NCI-H510A (cell line): ENCODE results near the gene CUX1.

Experiments
- DNase-seq: peaks from one replicate; lab custom pipeline; 2025; lab: John Stamatoyannopoulos, UW

Gene CUX1

DNA sequence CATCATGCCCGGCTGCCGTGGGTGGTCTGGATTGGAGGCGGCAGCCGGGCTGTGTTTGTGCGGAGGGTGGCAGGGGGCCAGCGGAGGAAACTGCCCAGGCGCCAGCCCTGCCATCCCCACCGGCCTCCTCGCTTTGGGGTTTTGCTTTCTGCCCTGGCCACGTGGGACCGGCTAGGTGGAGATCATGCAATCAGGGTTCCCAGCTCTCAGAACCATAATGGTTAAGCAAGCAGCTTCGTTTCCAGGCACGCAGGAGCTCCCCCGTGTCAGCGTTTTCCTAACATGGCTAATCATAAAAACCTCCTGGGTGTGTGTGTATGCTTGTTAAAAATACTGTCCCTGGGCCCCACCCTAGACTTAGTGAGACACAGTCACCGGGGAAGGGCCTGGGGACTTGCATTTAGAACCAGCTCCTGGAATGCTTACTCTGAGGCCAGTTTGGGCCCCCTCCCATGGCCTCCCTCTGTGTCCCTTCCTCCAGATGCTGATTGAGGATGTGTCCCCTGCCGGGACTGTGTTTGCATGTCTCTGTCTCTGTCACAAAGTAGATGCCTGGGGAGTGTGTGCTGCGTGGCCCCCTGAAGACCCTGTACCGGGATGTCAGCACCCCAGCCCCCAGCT is 119.3 kb downstream of the CUX1 start:
- DNase-seq = no peak

DNA sequence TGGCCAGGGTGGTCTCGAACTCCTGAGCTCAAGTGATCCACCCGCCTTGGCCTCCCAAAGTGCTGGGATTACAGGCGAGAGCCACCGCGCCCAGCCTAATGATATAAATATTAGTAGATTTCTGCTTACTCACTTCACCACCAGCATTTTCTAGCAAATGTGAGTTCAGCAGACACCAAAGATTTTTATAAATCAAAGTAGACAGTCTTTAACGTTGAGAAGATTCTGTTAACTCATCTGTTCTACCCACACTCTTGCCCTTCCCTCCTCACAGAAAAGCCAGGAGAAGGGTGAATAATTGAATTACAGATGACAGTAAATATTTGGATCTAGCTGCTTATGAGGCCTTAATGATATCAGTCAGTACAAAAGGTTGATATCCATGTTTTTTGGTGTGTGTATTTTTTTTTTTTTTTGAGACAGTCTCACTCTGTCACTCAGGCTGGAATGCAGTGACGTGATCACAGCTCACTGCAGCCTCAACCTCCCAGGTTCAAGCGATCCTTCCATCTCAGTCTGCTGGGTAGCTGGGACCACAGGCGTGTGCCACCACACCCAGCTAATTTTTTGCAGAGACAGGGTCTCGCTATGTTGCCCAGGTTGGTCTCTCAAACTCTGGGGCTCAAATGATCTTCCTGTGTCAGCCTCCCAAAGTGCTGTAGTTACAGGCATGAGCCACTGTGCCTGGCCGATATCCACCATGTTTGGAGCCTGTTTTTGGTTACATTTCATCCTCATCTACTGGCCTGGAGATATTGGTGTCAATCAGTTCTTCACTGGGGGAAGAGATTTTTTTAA is 120.5 kb downstream of the CUX1 start:
- DNase-seq = no peak

DNA sequence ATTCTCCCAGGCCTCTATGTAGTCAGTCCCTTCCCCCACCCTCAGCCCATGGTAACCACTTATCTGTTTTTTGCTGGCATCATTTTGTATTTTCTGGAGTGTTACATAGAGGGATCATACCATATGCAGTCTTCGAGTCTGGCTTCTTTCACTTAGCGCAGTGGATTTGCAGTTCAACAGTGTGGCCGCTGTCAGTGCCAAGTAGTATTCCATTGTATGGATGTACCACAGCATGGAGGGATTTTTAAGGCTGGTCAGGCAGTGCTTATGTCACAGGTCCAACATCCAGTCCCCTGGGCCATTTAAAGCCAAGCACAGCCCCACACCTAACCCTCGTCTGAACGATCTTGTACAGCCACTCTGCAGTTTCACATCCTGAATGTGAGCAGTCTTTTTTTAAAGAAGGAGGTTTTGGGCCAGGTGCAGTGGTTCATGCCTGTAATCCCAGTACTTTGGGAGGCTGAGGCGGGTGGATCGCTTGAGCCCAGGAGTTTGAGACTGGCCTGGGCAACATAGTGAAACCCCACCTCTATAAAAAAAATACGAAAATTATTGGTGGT is 121.8 kb downstream of the CUX1 start:
- no peak for DNase-seq

DNA sequence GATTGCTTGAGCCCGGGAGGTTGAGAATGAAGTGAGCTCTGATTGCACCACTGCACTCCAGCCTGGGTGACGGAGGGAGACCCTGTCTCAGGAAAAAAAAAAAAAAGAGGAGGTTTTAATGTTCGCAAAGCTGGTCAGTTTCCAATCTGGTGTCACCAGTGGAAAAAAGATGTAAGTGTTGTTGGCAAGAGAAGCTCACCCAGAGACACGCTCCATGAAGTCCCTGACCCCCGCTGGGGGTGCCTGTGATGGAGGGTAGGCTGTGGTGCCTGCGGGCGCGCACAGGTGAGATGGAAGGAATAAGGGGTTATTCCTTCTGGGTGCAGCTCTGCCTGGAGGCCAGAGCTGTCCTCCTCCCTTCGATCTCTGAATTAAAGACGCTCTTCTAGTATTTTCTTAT is 122.7 kb downstream of the CUX1 start:
- DNase-seq = no peak

DNA sequence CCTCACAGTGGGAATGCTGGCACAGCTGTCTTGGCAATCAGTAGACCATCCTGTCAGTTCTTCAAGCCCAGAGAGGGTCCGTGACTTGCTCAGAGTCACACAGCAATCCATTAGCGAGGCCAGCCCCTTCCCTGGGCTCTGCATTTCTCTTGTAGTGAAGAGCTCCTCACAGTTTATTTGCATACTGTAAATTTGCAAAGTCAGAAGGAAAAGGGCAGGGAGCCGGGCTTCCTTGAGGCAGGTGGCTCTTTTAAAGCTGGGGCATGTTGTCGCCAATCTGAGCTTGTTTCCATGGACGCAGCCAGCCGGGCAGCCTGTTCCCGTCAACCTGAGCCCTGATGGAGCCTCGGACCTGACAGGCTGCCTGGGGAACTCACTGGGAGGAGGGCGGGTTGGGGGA is 123.4 kb downstream of the CUX1 start:
- DNase-seq = no peak

DNA sequence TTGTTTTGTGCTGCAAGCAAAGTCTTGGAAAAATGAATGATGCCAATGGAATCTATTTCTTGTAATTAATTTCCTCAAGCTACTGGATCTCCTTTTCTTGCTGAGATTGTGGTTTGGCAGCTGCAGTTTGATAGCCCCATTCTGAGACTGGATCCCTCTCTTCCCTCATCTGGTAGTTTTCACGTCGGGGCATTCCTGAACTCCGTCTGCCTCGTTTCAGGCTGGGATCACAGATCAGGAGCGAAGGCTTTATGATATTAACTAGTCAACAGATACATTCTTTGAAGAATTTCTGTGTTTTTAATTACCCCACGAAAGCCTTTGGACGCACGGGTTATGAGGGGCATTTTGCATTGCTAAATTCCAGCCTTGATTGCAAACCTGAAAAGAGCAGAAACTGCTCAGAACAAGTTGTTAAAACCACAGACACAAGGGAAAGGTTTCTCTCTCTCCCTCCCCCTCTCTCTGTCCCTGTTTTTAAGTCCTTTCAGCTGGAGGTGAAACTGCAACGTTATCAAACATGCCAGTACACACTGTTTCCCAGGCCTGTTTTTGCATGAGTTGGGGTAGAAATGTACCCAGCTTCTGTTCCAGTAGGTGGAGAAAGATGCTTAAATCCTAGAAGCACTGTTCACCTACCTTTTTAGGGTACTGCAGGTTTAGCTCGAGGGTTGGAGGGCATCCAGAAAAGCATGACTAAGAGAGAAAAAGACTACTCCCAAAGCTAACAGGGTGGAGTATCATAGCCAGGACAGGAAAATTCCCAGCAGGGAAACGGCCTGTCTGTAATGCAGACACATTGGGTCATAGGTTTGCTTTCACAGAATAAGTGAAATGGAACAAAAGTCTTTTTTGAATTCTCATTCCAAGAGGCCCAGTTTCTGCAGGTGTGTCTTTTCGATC is 124.3 kb downstream of the CUX1 start:
- no peak for DNase-seq

DNA sequence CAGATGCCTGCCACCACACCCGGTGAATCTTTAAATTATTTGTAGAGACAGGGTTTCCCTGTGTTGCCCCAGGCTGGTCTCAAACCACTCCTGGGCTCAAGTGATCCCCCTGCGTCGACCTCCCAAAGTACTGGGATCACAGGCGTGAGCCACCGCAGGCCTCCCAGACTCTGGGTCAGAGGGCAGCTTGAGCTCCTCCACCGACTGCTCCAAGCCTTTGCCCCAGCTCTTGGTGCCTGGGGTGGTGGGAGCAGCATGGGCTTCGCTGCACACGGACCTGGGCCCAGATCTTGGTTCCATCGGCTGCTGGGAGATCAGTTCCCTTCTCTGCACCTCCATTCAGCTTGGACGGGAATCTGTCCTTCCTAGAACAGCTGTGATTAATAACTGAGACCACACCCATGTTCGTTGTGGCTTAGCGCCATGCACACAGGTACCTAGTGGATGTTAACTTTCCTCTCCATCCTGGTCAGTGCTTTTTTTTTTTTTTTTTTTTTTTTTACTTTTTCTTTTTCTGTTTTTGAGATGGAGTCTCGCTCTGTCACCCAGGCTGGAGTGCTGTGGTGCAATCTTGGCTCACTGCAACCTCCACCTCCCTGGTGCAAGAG is 125.3 kb downstream of the CUX1 start:
- DNase-seq = no peak

DNA sequence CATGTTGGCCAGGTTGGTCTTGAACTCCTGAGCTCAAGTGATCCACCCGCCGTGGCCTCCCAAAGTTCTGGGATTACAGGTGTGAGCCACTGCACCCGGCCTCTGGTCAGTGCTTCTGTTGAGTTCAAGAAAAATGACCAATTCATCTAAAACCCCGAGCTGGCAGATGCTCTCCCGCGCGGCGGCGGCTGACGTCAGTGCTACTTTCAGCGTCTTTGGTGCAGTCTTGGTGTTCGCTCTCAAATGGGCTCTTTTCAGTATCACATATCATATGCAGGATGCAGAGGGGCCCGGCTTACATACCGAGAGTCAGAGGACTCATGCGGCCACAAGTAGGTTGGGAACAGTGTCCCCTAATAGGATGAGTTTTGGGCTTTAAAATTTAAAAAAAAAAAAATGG is 125.9 kb downstream of the CUX1 start:
- DNase-seq = no peak

DNA sequence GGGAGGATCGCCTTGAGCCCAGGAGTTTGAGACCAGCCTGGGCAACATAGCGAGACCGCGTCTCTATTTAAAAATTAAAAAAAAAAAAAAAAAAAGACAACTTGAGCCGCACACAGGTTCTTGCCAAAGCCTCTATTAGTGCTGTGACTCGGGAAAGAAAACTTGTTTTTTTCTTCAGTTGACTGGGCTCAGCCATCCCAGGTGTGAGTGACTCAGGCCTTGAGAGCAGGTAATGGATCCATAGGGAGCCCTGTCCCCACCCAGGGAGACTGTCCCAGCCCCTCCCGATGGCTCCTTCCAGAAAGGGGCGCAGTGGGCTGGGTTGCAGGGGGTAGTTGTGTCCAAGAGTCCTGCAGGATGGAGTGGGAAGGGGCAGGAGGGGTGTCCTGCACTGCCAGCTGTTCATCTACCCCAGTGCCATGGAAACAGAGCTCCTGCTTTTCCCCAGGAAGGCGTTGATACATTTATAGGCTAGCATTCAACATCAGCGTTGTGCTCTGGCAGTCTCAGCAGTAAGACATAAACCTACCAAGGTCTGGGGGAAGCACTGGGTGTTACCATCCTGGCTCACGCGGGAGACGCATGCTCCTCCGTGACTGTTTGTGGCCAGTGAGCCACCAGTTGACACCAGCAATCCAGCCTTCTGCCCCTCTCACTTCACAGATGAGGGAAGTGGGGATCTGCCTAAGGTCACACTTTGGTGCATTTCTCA is 126.6 kb downstream of the CUX1 start:
- DNase-seq = no peak

DNA sequence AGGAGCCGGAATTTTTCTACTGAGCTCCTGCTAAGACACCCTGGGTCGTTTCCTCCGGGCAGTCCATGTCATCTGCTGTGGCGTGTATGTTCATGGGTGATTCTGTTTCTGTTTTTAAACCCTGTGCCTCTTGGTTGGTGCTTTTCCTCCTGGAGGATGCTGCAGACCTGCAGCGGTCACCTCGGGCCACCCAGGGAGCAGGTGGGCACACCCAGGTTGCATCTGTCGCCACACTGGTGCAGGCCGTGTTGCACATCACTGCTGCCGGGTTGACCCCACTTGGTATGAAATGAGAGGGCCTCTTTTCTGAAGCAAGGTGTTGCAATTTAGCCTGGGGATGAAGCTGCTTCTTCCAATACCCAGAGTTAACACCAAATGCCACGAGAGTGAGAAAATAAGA is 127.2 kb downstream of the CUX1 start:
- DNase-seq = no peak

DNA sequence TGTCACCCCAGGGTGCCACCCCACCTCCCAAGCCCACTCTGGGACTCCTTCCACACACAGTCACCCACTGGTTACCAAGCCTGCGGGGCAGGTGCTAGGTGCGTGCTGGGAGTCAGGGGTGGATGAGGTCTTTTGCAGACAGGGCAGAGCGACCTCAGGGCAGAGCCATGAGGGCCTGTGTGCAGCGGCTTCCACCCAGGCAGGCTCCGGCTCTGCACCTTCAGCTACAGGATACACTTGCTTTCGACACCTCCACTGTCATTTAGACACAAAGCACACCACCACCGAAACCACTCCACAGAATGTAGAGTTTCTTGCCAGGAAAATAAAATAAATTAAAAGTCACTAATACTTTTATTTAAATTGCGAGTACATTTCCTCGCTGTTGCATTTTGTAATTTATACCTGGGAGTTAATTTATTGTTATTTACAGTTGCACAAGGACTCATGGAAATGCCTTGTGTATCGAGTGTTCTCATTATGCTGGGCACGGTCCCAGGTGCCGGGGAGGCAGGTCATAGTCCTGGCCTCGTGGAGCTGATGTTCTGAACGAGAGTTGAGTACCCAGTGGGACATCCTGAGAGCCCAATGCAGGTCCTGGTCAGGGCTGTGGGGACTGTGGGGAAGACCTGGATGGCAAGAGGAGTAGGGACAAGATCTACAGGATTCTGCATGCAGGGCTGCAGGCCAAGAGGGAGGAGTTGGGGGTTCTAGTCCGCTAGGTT is 127.8 kb downstream of the CUX1 start:
- no peak for DNase-seq

DNA sequence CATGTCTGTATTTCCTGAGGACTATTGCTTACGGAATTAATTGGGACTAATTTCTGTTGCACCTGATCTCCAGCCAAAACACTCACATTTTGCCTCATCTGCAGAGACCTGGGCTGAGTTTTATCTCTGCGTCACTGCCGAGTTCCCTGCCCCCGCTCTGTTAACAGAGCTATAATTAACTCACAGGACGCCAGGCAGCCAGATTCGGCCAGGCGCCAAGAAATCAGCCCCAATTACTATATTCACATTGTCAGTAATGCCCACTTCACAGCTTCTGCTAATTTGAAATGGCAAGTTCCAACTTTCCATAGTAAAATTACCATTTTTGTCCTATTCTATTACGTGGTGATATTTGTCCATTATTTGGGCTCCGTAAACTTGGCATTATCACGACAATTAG is 130.5 kb downstream of the CUX1 start:
- DNase-seq = no peak

DNA sequence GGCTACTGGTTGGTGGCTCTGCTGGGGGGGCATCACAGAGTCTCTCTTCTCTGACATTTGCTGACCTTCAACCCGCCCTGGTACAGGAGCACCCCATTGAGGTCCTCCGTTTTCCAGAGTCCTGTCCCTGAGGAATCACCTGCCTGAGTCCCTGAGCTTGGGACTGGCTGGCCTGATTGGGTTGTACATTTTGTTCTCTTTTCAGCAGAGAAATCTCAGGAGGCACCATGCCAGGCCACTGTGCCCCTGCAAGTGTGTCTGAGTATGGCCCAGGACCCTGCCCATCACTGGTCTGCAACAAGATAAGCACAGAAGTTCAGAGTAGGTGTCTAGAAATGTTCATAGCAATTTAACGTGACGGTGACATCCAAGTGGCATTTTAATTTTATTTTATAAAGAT is 131.2 kb downstream of the CUX1 start:
- DNase-seq = no peak

DNA sequence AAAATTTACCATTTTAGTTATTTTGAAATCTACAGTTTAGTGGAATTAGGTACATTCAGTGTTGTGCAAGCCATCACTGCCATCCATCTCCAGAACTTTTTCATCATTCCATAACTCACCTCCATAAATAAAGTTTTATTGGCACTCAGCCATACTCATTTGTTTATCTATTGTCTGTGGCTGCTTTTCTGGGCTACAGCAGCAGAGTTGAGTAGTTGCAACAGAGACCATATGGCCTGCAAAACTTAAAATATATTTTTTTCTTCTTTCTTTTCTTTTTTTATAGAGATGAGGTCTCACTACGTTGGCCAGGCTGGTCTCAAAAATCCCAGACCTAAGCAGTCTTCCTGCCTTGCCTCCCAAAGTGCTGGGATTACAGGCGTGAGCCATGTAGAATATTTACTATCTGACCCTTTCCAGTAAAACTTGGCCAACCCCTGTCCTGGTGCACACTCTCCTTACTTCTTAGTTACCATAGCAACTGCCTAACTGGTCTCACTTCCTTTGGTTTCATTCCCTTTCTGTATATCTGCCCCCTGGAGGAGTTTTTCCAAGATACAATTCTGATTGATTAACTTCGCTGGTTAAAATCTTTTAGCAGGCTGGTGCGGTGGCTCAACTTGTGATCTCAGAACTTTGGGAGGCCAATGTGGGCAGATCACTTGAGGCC is 133.2 kb downstream of the CUX1 start:
- DNase-seq = no peak

DNA sequence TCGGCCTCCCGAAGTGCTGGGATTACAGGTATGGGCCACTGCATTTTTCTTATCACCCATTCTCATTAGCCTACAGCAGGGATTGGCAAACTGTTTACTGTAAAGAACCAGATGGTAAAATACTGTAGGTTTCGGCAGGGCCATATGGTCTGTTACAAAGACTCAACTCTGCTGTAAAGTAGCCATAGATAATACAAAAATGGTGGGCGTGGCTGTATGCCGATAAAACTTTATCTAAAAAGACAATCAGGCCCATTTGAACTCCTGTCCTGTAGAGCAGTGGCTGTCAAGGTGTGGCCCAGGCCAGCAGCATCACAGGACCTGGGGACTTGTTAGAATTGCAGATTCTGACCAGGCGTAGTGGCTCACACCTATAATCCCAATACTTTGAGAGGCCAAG is 134.3 kb downstream of the CUX1 start:
- no peak for DNase-seq

DNA sequence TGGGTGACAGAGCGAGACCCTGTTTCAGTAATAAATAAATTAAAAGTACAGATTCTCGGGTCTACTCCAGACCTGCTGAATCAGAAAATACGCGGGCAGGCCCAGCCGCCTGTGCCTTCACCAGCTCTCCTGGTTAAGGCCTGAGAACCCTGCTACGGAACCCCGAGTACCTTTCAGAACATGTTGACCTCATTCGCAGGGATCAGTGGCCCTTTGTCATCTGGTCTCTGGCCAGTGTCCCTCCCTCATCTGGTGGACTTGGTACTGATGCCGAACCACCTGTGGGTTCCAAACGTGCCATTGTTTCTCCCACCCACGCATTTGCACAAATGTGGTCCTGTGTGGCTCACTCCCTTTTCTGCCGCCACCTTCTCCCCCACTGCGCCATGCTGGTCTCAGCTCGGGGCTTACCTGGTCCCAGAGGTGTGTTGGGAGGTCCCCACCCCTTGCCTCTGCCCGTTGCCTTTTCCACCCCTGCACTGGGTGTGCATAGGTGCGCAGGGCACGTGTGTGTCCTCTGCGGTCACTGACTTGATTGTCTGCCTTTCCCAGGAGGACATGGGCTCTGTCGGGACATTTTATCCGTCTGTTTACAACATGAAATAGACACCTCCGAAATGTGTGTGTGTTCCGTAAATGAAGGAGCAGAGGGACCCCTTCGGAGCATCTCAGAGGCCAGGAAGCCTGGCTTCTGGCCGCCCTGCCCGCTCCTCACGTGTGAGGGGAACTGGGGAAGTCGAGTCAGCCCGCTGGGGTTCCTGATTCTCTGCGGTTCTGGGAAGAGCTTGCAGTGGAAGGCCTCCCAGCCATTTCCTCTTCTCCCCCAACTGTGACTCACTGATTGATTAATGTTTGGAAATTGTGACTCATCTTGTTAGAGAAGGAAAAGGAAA is 135.2 kb downstream of the CUX1 start:
- DNase-seq = no peak

DNA sequence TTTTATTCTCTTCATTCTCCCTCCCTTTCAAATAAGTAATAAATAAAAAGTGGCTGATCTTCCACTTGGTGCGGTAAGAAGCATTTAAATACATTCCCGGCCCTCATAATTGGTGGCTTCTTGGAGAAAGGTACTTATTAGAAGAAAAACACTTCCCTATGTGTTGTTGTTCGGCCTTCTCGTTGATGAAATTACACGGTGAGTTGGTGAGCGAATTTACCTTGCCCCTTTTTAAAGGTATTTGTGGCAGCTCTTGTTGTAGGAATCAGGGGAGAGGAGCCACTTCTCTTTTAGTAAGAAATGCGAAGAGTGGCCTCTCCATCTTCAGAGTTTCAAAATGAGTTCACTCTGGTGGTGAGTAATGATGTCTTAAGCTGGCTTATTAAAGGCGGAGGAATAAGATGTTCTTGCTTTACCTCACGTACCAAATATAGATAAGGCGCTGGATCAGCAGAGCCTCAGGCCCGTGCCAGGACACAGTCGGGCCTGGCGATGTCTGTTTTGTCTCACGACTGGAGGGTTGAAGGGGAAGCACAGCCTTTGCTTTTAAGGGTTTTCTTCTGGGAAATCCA is 135.9 kb downstream of the CUX1 start:
- no peak for DNase-seq

DNA sequence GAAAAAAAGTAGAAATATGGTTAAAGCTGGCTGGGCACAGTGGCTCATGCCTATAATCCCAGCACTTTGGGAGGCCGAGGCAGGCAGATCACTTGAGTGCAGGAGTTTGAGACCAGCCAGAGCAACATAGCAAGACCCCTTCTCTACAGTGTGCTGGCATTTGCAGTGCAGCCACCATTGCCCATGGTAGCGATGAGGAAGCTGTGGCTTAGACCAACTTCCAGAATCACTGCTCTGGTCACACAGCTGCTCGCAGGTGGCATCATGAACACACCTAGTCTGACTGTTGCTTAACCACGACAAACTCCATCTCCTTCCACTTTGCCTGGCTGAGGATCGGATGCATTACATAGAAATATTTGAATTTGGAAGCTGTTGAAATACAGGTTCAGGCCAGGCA is 137.1 kb downstream of the CUX1 start:
- no peak for DNase-seq

DNA sequence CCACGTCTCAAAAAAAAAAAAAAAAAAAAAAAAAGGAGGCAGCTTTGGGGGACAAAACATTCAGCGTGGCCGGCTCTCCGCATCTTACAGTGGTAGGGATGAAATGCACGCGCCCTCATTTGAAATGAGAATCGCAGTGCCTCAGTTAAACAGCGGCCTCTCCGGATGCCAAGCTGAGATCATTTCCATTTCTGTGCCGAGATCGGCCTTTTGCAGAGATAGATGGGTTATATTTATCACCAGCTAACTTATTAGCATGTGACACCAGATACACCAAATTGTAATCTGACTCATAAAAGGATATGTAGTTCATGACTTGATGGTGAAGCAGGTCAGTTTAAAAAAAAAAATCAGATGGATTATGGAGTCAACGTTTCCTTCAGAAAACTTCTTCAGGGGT is 138.7 kb downstream of the CUX1 start:
- DNase-seq = no peak
